ENCODE measurements around the gene EXTL2.

EXTL2 gene, protein sequence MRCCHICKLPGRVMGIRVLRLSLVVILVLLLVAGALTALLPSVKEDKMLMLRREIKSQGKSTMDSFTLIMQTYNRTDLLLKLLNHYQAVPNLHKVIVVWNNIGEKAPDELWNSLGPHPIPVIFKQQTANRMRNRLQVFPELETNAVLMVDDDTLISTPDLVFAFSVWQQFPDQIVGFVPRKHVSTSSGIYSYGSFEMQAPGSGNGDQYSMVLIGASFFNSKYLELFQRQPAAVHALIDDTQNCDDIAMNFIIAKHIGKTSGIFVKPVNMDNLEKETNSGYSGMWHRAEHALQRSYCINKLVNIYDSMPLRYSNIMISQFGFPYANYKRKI

DNA sequence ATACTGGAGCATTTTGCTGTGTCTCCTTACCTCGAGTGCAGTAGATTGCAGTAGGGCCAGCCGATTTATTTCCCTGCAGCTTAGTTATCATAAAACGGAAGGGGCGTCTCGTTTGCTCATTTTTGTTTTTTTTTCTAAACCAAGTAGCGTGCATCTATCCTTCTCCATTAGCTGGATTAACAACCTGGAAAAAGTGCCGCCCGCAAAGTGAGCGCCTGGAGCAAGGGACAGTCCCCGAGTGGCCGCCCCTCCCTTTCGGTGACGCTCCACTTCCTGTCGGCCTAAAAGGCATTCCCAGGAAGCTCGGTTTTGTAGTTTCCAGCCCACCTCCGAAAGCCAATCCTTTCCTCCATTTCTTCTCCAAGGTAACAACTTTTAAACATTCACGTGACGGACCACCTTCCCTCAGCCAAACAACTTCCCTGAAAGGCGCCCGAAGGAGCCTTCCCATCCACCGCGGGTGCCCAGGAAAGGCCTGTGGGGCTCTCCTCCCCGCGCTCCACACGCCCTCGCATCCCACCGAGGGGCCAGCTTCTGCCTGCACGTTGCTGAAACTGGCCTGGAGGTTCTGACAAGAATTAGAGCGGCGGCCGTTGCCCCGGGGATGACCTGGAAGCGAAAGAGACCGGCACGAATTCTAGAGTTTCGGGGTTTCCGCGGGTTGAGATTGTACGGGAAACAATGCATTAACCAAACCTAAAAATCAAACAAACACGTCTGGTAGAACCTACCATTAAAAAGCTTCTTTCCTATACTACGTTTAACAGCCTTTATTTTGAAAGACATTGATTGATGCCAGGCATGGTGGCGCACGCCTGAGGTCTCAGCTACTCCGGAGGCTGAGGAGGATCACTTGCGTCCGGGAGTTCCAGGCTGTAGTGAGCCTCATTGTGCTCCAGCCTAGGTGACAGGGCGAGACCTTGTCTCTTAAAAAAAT, at the start of gene EXTL2:
Gene EXTL2, minus strand, starts transcription at position 240 of the 937 bp plus-strand sequence. CDS start 6,085 bp downstream, outside the sequence.
- TF ChIP-seq CTCF (IDR thresholded peaks at IDR 0.05; ENCODE audit: low read depth, low read length, missing control alignments): no peak
- peak; percentile 31 for DNase-seq (ENCODE audit: low read depth)
- peak within 1 kb of the TSS; percentile 71 for H3K4me3 ChIP-seq (ENCODE audit: low read depth, low read length)

GRCh38 chr1:100943533-100943932, 48.9 kb upstream of the EXTL2 start:
- no peak for TF ChIP-seq CTCF (IDR thresholded peaks at IDR 0.05; ENCODE audit: low read depth, low read length, missing control alignments)
- no peak for DNase-seq (ENCODE audit: low read depth)
- H3K4me3 ChIP-seq (ENCODE audit: low read depth, low read length): no peak overlapping the region

GRCh38 chr1:100942304-100943046, 47.8 kb upstream of the EXTL2 start:
- no peak for DNase-seq (ENCODE audit: low read depth)
- TF ChIP-seq CTCF (IDR thresholded peaks at IDR 0.05; ENCODE audit: low read depth, low read length, missing control alignments): no peak
- H3K4me3 ChIP-seq (ENCODE audit: low read depth, low read length): no peak overlapping the region

GRCh38 chr1:100941580-100942216, 47.1 kb upstream of the EXTL2 start:
- no peak for DNase-seq (ENCODE audit: low read depth)
- TF ChIP-seq CTCF (IDR thresholded peaks at IDR 0.05; ENCODE audit: low read depth, low read length, missing control alignments): no peak

DNA sequence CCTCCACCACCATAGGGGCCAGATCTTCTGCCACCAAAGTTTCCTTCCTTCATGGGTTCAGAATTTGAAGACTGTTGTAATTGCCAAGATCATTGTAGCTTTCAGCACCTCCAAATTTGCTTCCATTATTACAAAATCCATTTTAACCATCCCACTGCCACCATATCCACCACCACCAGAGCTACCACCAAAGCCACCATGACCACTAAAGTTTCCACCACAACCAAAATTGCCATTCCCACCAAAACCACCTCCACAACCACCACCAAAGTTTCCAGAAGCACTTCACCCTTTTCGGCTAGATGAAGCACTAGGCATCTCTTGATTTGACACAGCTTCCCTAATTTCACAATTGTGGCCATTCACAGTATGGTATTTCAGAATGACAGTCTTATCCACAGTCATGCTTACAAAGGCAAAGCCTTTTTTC, 46.5 kb upstream of the EXTL2 start:
- TF ChIP-seq CTCF (IDR thresholded peaks at IDR 0.05; ENCODE audit: low read depth, low read length, missing control alignments): no peak
- H3K4me3 ChIP-seq (ENCODE audit: low read depth, low read length): no peak overlapping the region
- no peak for DNase-seq (ENCODE audit: low read depth)

More at GRCh38 chr1:100941580-100942216, 47.1 kb upstream of the EXTL2 start:
- H3K4me3 ChIP-seq (ENCODE audit: low read depth, low read length): no peak overlapping the region
